ENCODE results near the gene RIC3. TPM values are rescaled to one million over a fixed set of nuclear protein-coding genes. Genes with fewer than 3 reads are reported as not detected.

Gene RIC3
- total and polyA plus RNA-seq, 2 of the 8 experiments (the other 6 are each of a cell fraction or from before 2014, with no cell fraction given) = 6.4 to 15.5 TPM

- no peak for TF ChIP-seq USF2 (IDR thresholded peaks at IDR 0.05; ENCODE audit: low read length)
Measured at GRCh38 chr11:8190431-8190830, 21.6 kb upstream of the RIC3 start (continued).
